ENCODE data around the gene CAMSAP2.
A peak's percentile ranks its signal among the peaks of the same experiment; 100 is the strongest.
"Not testable (repeated sequence)": the region's sequence is repeated elsewhere in the genome, so short reads cannot be mapped to it uniquely, and the experiment has no call there.

Gene CAMSAP2

DNA sequence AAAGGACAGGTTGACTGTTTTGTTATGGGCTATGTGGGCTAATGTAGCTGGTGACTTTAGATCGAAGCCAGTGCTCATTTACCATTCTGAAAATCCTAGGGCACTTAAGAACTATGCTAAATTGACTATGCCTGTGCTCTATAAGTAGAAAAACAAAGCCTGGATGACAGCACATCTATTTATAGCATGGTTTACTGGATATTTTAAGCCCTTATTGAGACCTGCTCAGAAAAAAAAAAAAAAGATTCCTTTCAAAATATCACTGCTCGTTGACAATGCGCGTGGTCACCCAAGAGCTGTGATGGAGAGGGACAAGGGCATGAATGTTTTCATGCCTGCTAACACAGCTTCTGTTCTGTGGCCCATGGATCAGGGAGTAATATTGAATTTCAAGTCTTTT is 48.1 kb downstream of the CAMSAP2 start:
- no peak for DNase-seq

DNA sequence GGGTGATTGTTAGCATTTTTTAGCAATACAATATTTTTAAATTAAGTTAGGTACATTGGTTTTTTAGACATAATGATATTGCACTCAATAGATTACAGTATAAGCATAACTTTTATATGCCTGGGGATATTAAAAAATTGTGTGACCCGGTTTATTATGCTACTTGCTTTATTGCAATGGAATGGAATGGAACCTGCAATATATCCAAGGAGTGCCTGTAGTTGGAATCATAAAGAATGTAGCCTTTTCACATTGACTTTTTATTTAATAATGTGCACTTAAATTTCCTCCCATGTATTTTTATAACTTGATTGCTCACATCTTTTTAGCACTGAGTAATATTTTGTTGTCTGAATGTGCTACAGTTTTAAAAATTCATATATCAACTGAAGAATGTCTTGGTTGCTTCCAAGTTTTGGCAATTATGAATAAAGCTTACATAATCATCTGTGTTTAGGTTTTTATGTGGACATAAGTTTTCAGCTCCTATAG is 49.2 kb downstream of the CAMSAP2 start:
- DNase-seq: no peak

DNA sequence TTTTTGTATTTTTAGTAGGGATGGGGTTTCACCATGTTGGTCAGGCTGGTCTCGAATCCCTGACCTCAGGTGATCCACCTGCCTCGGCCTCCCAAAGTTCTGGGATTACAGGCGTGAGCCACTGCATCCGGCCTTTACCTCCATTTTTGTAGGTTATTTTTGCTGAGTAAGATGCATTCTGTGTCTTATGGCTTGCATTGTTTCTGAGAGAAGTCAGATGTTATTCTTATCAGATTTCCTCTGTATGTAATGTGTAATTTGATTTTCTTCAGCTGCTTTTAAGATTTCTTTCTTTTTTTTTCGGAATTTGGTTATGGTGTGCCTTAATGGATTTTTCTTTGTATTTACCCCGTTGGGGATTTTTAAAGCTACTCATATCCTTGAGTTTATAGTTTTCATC is 52.3 kb downstream of the CAMSAP2 start:
- not testable (repeated sequence) for DNase-seq

DNA sequence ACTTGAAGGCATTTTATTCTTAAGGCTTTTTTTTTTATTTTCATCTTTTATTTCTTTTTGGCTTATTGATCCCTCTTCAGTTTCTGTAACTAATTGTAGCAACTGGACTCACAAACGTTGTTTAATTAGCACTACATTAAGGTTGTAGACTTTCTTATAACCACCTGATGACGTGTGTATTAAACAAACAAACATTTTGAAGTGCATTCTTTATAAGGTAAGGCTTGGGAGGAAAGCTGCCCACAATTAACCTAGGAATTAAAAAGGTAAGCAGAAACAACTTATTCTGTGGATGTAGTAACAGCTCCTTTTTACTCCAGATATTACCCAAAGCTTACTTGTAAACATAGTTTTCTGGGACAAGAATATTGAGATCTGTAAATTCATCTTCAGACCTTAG is 55.0 kb downstream of the CAMSAP2 start:
- no peak for DNase-seq

DNA sequence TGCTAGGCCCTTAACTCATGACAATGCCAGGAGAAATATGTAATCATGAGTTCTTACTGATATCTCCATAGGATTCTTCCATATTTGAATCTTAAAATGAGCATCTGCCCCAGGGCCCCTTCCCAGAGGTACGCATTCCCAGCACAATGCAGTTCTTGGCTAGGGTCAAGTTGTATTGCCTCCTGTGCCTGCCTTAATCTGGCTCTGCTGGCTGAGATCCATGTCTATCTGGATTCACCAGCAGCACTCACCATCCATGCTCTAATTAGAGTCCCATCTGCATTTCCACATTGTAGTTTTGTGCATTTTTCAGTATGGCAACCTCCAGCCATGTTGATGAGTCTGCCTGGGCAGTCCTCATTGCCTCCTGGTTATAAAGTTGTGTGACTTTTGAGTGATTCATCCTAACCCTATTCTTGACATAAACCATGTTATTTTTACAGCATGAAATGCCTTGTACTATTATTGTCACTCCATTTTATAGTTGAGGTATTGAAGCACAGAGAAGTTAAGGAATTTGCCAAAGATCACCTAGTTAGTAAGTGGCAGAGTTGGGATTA is 55.9 kb downstream of the CAMSAP2 start:
- no peak for DNase-seq

DNA sequence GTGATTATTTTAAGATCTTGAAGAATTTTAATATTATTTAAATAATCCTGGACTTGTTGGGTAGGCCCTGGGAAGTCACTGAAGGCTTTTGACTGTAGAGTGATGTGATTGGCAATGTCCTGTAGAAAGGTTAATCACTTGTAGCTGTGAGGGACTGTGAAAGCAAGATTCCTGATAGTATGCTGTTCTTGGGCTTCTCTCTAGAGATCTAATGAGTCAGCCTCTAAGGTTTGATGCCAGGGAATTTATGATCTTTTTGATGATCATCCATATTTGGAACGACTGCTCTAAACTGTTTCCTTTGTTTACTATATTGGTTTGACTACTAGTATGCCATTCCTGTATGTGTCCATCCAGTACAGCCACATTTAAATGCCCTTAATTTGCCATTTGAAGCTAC is 56.5 kb downstream of the CAMSAP2 start:
- no peak for DNase-seq

DNA sequence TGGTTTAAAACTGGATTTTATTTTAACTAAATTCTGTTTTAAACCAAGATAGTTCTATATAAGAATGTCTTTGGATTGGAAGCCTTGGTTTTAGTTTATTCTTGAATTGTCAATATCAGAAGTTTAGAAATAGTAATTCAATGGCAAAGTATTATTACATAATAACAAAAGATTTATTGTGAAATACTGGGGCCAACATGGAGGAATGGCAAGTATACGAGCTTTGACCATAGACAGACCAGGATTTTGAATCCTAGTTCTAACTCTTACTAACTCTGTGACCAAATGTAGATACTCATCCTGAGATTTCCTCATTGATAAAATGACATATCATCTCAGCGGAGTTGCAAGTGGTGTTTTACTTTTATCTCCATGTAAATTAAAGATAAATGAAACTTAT is 63.3 kb downstream of the CAMSAP2 start:
- DNase-seq: no peak

DNA sequence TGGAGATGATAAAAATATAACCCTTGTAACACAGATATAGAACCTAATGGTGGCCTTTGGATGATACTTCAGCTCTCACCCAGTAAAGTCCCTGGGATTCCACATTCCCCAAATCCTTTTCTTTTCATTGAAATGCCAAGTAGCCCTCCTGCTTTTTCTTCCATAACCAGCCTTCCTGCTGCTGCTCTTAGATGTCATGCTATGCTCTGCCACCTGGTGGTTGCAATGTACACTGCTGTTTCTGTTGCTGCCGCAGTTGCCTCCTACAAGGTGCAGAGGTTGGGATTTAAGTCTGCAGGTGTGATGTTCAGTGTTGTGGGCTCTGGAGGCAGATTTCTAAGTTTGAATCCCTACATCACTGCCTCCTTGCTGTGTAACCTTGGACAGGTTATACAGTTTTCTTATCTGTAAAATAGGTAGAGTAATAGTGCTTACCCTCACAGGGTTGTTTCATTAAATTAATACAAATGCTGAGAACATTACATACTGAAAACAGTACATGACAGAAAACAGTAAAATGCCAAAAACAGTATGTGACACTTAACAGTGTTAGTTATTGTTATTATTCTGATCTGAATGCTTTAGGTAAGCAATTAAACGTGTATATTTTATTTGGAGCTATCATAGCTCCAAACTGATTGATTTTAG is 64.3 kb downstream of the CAMSAP2 start:
- DNase-seq: peak; percentile 66 to 74

DNA sequence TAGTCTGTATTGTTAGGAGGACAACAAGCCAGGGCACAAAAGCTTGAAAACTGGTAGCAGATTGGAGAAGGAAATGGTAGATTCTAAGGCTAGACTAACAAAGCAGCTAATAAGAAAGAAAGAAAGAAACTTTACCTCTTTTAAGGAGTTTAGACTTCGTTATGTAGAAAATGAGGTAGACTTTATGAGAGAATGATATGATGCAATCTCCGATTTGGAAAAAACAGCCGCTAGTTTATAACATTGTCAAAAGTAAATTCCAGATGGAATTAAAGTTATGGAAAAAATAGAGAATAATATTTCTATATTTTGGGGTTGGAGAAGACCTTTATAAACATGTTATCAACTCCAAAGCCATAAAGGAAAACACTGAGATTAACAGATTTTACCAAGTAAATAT is 67.0 kb downstream of the CAMSAP2 start:
- DNase-seq: no peak

DNA sequence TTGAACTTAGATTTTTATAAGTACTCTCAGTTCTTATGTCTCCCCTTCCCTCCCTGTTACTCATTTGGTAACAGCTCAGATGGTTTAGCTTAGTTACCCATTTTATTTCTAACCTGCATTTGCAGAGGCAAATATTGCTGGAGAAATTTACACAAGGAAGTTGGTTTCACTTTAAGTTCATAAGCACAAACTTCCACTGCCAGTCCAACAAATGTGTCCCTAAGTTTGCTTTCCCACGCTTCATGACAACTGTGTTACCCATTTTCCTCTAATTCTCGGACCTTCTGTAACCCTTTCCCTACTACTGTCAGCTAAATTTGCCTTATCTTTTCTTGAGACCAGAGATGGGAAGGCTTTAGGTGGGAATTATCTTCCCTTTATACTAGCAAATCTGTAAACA is 70.2 kb downstream of the CAMSAP2 start:
- no peak for DNase-seq

DNA sequence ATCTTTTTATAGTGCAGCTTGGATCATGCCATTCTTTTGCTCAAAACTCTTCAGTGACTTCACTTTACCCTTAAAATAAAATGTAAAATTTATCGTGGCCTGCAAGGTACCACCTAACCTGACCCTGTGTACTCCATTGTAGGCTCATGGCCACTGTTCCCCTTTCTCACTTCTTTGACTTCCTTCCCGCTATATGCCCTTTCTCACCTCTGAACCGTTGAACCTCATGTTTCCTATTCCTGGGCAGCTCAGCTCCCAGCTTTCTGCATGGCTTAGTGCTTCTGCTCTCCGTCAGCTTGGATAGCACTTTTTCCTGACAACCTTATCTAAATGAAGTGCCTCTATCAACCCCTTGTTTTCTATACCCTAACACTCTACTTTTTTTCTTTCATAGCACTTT is 73.0 kb downstream of the CAMSAP2 start:
- no peak for DNase-seq

DNA sequence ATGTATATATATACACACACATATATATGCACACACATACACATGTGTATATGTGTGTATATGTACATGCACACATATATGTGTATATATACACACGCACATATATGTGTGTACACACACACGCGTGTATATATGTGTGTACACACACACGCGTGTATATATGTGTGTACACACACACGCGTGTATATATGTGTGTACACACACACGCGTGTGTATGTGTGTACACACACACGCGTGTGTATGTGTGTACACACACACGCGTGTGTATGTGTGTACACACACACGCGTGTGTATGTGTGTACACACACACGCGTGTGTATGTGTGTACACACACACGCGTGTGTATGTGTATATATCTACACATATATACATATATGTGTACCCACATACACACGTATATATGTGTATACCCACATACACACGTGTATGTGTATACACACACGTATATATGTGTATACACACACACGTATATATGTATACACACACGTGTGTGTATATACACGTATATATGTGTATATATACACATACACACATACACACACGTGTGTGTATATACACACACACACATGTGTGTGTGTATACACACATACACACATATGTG is 78.0 kb downstream of the CAMSAP2 start:
- DNase-seq: not testable (repeated sequence)

DNA sequence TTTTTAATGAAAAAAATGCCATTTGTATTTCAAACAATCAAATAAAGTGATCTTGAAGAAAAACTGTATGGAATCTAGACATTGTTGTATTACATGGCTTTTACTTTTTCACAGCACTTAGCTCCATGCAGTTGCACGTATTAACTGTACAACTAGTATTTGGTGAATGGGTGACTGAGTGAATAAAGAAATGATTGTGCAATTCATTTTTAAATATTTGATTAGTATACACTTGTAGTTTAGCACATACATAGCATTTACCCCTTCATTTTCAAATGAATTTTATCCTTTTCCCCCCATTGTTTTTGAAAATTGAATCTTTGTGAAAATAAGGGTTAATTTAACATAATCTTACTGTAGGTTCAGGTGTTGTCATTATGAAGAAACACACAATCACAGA is 79.6 kb downstream of the CAMSAP2 start:
- DNase-seq: no peak

DNA sequence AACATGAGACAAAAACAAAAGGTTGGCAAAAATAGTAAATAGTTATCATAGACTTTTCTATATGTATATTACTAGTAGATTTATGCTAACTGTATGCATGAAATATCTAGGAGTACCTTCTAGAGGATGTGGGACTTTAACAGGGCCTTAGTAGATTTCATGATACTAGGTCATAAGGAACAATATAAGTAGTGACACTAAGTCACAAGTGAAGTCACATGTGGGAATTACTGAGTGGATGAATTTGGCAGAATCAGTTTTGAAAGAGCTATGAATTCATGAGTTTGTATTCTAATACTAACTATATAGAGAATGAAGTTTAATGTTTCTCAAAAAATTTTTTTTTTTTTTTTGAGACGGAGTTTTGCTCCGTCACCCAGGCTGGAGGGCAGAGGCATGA is 81.0 kb downstream of the CAMSAP2 start:
- no peak for DNase-seq

DNA sequence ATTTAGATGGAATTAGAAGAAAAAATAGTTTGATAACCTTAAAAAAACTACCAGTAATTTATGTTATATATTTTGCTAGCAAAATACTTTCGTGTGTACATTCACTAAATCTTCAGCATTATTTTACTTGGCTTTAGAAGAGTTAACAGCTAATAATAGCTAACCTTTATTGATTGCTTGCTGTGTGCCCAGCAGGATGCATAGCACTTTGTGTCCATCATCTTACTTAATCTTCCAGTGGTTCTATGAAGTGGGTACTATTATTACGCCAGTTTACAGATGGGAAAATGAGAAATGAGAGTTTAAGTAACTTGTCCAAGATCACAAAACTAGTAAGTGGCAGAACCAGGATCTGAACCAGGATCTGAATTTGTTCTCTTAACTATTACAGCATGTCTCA is 92.4 kb downstream of the CAMSAP2 start:
- no peak for DNase-seq

DNA sequence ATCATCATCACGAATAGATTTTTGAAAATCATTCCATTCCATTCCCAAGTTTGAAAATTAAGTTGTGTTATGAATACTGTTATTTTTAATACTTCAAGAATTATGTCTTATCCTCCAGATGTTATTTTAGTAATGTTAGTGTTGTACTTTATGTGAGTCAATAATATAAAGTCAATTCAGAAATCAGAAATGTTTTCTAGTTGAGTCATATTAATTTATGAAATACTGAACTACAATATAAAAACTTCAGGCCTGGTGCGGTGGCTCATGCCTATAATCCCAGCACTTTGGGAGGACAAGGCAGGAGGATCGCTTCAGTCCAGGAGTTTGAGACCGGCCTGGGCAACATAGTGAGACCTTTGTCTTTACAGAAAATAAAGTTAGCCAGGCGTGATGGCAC is 95.7 kb downstream of the CAMSAP2 start:
- DNase-seq: no peak

DNA sequence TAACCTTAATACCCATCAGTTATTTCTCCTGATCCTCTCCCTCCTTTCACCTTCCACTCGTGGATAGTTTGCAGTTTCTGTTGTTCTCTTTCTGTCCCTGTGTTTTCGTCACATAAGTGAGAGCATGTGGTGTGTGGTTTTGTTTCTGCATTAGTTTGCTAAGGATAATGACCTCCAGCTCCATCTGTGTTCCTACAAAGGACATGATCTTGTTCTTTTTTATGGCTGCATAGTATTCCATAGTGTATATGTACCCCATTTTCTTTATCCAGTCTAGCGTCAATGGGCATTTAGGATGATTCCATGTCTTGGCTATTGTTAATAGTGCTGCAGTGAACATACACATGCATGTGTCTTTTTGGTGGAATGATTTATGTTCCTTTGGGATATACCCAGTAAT is 97.5 kb downstream of the CAMSAP2 start:
- no peak for DNase-seq

DNA sequence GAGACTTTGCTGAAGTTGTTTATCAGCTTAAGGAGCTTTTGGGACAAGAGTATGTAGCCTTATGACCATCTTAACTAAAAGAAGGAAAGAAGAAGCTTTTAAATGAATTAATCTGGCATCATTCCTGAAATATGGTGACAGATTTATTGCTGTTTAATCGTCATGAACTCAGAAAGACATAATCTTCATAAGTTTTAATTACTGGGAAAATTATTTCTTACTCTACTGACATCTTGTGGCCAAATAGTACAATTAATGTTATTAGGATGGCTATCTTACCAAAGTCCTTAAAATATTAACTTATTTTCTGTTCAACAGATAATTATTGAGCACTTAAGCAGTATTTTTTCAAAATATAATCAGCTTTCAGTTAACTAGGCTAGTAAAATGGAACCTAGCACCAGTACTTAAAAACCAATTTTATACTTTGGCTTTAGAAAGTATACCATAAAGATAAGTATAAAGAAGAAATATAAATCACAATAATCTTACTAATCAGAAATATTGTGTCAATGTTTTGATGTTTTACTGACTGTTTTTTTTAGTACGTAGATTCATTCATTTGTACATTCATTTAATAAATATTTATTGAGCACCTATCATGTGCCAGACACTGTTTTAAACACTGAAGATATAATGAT is 99.4 kb downstream of the CAMSAP2 start:
- DNase-seq: no peak

DNA sequence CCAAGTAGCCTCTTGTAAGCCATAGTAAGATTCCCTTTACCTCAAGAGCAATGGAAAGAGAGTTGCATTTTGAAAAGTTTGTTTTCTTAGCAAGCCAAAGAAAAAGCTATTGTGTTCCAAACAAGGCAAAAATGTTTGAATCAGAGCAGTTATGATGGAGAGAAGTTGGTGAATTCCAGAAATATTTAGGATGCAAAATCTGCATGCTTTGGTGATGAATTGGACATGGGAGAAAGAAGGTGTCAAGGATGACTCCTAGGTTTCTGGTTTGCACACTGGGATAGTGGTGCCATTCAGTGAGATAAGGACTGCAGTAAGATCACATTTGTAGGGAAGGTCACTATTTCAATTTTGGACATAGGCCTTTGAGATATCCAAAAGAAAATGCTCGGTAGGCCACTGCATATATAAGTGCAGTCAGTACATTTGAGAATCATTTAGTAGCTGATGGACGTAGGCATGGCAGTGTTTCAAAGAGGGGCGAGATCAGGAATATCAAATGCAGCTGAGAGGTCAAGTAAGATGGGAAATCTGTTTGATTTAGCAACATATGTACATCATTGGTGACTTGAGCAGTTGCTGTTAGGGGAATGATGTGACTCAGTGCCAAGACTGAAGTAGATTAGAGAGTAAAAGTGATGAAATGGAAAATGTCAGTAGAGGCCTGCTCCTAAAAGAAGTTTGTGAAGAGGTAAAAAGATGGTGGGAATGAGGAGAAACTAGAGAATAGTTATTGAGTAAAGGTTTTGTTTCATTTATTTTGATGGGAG is 100.2 kb downstream of the CAMSAP2 start:
- DNase-seq: no peak

DNA sequence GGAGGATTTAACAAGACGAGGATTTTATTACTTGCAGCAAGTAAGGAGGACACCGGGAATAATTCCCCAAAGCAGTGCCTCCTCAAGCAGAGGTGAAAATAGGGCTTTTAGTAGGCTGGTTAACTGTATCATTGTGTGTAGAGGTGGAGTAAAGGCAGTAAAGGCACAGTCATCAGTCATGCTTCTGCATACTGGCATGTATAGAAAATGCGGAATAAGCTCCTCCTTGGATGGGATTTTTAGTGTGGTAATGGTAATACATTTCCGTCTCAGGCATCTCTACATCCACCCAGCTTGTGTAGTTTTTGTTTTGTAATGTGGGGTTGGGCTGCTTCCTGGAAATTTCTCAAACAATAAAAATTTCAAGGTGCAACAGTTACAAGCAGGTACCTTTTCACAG is 106.7 kb downstream of the CAMSAP2 start:
- DNase-seq: no peak

DNA sequence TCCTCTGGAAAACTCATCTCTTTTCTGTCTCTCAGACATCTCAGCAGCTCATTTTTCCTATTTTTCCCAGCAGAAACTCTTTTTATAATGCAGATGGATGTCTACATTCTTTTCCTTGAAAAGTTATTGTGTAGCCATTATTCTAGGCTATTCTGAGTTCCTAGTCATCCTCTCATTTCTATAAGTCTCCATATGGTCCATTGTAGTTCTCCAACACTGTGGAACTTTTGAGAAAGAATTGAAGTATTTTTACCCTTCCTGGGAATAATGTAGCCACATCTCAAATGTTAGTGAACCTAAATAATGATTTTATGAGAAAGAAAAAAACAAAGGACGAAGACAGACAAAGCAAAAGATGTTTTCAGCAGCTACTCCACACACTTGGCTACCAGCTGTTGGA is 107.7 kb downstream of the CAMSAP2 start:
- DNase-seq: no peak

DNA sequence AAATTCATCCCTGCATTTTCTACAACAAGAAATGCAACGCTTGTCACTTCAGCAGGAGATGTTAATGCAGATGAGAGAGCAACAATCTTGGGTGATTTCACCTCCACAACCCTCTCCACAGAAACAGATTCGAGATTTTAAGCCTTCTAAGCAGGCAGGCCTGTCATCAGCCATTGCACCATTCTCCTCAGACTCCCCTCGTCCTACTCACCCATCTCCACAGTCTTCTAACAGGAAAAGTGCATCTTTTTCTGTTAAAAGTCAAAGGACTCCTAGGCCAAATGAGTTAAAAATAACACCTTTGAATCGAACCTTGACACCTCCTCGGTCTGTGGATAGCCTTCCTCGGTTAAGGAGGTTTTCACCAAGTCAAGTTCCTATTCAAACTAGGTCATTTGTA is 110.7 kb downstream of the CAMSAP2 start:
- DNase-seq: no peak

DNA sequence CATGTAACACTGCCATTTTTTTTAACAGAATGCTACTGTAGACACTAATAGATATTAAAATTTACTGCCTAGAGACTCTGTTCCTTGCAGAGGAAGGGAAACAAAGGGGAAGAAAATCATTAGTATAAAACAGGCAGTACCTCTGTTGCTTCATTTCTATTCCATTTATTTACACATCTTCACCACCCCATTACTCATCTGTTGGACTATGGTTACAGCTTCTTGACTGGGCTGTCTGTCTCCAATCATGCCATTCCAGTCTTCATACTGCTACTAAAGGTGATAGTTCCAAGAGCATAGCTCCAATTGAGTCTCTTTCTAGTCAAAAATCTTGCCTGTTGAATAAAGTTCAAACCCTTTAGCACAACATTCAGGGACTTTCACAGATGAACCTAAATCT is 111.9 kb downstream of the CAMSAP2 start:
- no peak for DNase-seq

All from stimulated activated CD4-positive, alpha-beta T cell treated with anti-CD3 and anti-CD28 coated beads, Interleukin-2, amount 100 ng/mL, for 48 hours (primary cell).